Stomach smooth muscle (tissue), 2 donors: ENCODE measurements around the gene SBK3.

Source experiments
- H3K27ac ChIP-seq: one replicate; pipeline ENCODE4 v1.7.0; 2013; ENCODE audit warnings: mild to moderate bottlenecking, low read length, inconsistent platforms
- H3K27me3 ChIP-seq, 2 donors: one replicate each; pipeline ENCODE4 v1.7.0; 2013; ENCODE audit warnings: low read length in 2 of 2; ENCODE audit not compliant: insufficient read depth in 2 of 2, control insufficient read depth in 1 of 2
- H3K36me3 ChIP-seq, 2 donors: one replicate each; pipeline ENCODE4 v1.7.0; 2013; ENCODE audit warnings: low read length in 2 of 2; ENCODE audit not compliant: control insufficient read depth in 2 of 2, insufficient read depth in 2 of 2
- H3K4me1 ChIP-seq: one replicate; pipeline ENCODE4 v1.7.0; 2013; ENCODE audit warnings: low read length; ENCODE audit not compliant: control insufficient read depth, insufficient read depth
- H3K4me3 ChIP-seq, 2 donors: one replicate each; pipeline ENCODE4 v1.7.0; 2013; ENCODE audit warnings: low read length in 2 of 2
- H3K9ac ChIP-seq, 2 donors: one replicate each; pipeline ENCODE4 v1.7.0; 2013; ENCODE audit warnings: low read length in 2 of 2, mild to moderate bottlenecking in 1 of 2
- H3K9me3 ChIP-seq, 2 donors: one replicate each; pipeline ENCODE4 v1.7.0; 2013; ENCODE audit warnings: low read length in 2 of 2; ENCODE audit not compliant: control insufficient read depth in 2 of 2
- donor health status: healthy.
- donor health status: Pancreatic carcinoma.

Gene SBK3, protein sequence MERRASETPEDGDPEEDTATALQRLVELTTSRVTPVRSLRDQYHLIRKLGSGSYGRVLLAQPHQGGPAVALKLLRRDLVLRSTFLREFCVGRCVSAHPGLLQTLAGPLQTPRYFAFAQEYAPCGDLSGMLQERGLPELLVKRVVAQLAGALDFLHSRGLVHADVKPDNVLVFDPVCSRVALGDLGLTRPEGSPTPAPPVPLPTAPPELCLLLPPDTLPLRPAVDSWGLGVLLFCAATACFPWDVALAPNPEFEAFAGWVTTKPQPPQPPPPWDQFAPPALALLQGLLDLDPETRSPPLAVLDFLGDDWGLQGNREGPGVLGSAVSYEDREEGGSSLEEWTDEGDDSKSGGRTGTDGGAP

DNA sequence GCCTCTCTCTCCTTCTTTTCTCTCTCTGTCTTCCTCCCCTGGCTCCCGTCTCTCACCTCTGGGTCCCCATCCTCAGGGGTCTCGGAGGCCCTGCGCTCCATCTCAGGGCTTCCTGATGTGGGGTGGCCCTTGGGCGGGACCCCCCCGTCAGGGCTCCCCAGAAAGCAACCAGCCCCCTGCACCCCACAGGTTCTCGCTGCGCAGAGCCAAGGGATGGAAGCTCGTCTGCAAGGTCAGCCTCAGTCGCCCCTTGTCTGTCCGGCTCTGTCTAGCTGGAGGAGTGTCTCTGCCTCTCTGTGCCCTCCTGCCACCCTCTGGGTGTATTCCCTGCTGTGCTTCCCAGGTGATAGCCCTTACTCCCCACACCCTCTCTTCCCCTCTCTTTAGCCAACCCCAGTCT, at the start of gene SBK3:
Gene SBK3, minus strand, starts transcription at position 101 of the 400 bp plus-strand sequence. Its CDS starts 0 bp downstream, at position 101.
- Histone ChIP-seq H3K4me3 (no peak within 1 kb of the TSS), H3K27me3 (peaks cover 28 to 32% of the 10 kb centered on the region in 2 donors), H3K36me3 (no peaks in the 10 kb centered on the region), H3K9me3 (no peaks in the 10 kb centered on the region), H3K4me1 (peaks cover 3% of the 10 kb centered on the region), H3K27ac (no peak within 1 kb of the TSS), H3K9ac (no peak within 1 kb of the TSS)

DNA sequence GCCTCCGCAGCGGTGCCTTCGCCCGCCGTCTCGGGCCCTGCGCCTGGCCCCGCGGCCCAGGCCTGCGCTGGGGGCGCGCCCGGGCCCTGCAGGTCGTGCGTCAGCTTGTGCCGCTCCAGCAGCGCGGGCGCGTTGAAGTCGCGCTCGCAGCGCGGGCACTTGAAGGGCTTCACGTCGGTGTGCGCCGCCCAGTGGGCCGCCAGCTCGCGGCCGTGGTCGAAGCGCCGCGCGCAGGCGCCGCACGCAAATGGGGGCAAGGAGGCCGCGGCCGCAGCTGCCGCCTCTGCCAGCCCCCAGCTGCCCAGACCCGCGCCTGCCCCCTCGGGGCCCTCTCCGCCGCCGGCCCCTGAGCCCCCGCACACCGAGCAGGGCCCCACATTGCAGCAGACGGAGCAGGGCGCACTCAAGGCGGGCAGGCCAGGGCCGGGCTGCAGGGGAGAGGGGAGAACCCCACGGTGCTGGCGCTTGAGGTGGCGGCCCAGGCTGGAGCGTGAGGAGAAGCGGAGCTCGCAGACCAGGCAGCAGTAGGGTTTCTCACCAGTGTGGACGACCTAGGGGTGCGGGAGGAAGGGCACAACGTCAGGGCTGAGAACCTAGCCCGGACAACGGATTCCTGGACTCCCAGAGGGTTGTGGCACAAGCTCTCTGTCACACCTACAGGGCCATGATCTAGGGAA, 47.9 kb upstream of the SBK3 start:
- no peak overlapping the region for H3K4me3 ChIP-seq
- H3K27me3 ChIP-seq, result peaks cover 0 to 4% of the 10 kb centered on the region in 2 donors
- no peak overlapping the region for H3K27ac ChIP-seq
- no peaks in the 10 kb centered on the region for H3K4me1 ChIP-seq
- H3K9ac ChIP-seq, result no peak overlapping the region
- no peaks in the 10 kb centered on the region for H3K9me3 ChIP-seq
- peaks cover 9 to 16% of the 10 kb centered on the region in 2 donors for H3K36me3 ChIP-seq

DNA sequence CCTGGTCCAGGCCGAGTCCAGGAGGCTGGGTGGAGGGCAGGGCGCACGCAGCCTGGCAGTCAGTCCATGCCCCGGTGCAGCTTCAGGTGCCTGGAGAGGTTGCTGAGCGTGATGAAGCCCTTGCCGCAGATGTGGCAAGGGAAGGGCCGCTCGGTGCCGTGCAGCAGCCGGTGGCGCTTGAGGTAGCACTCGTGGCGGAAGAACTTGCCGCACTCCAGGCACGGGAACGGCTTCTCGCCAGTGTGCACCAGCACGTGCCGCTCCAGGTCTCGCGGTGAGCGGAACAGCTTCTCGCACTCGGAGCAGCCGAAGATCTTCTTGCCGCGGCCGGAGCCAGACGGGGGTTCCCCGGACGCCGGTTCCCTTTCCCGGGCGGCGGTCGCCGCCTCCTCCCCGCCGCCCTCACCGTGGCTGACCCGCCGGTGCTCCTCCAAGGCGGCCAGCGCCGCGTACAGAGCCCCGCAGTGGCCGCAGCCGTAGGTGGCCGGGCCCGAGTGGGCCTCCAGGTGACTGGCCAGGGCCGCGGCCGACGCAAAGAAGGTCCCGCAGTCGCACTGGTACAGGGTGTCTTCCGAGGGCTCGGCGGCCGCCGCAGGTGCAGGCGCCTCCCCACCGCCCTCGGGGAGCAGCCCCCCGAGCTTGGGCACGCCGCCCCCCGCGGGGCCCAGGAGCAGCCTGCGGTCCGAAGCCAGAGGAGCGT, 47.2 kb upstream of the SBK3 start:
- H3K36me3 ChIP-seq, result peaks cover 9 to 16% of the 10 kb centered on the region in 2 donors
- no peak overlapping the region for H3K4me3 ChIP-seq
- H3K9ac ChIP-seq, result no peak overlapping the region
- H3K4me1 ChIP-seq, result peaks cover under 1% of the 10 kb centered on the region
- H3K27me3 ChIP-seq, result peaks cover 0 to 4% of the 10 kb centered on the region in 2 donors
- no peak overlapping the region for H3K27ac ChIP-seq
- H3K9me3 ChIP-seq, result no peaks in the 10 kb centered on the region

DNA sequence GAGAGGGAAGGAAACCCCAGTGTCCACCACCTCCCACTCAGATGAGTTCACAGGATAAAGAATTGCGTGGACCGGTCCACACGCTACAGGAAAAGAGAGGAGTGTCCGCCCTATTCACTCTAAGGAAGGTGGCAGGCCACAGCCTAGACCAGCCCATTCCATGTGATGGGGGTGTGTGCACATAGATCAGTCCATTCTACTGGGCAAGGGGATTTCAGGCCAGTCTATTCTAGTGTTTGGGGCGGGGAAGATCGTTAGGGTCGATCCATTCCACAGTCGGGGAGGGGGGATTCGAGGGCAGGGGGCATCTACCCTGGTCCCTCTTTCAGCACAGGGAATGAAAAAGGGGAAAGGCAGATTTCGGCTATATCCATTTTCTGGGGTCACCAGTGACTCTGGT, 46.2 kb upstream of the SBK3 start:
- H3K27me3 ChIP-seq, result peaks cover 0 to 6% of the 10 kb centered on the region in 2 donors
- no peaks in the 10 kb centered on the region for H3K9me3 ChIP-seq
- H3K4me1 ChIP-seq, result peaks cover 10% of the 10 kb centered on the region
- H3K9ac ChIP-seq, result no peak overlapping the region
- no peak overlapping the region for H3K4me3 ChIP-seq
- H3K27ac ChIP-seq, result no peak overlapping the region
- peaks cover 9 to 16% of the 10 kb centered on the region in 2 donors for H3K36me3 ChIP-seq

DNA sequence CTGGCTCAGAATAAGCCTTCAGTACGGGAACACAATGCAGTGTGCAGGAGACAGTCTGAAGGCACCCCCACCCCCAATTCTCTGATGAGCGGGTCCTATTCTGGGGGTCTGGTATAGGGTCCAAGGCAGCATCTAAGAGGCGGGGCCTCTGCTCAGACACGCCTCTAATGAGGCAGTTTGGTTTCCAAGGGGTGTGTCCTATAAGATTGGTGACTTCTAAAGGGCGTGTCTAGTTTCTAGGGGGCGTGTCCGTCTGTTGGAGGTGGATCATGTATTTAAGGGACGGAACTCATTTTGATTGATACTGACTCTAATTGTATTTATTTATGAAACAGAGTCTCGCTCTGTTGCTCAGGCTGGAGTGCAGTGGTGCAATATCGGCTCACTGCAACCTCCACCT, 45.3 kb upstream of the SBK3 start:
- H3K36me3 ChIP-seq, result peaks cover 2 to 9% of the 10 kb centered on the region in 2 donors
- H3K27me3 ChIP-seq, result peaks cover 0 to 6% of the 10 kb centered on the region in 2 donors
- H3K4me1 ChIP-seq, result peaks cover 18% of the 10 kb centered on the region
- no peak overlapping the region for H3K9ac ChIP-seq
- H3K9me3 ChIP-seq, result no peaks in the 10 kb centered on the region
- no peak overlapping the region for H3K4me3 ChIP-seq
- H3K27ac ChIP-seq, result no peak overlapping the region

DNA sequence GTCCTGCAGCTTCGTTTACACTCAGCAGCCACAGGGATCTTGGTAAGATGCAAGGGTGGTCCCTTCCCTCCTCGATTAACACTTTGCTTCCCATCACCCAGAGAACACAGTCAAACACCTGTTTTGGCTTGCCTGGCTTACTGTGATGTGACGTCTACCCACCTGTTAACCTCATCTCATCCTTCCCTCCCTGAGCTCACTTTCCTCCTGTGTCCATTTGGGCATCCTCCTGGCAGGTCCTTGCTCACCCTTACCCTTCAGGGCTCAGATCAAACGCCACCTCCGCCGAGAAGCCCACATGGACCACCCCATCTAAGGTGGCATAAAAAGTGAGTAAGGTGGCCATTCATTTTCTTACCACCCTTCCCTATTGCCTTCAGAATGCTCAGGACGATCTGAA, 44.8 kb upstream of the SBK3 start:
- no peak overlapping the region for H3K27ac ChIP-seq
- peaks cover 0 to 6% of the 10 kb centered on the region in 2 donors for H3K27me3 ChIP-seq
- no peak overlapping the region for H3K9ac ChIP-seq
- peaks cover 0 to 5% of the 10 kb centered on the region in 2 donors for H3K36me3 ChIP-seq
- H3K4me1 ChIP-seq, result peaks cover 18% of the 10 kb centered on the region
- H3K4me3 ChIP-seq, result no peak overlapping the region
- no peaks in the 10 kb centered on the region for H3K9me3 ChIP-seq

DNA sequence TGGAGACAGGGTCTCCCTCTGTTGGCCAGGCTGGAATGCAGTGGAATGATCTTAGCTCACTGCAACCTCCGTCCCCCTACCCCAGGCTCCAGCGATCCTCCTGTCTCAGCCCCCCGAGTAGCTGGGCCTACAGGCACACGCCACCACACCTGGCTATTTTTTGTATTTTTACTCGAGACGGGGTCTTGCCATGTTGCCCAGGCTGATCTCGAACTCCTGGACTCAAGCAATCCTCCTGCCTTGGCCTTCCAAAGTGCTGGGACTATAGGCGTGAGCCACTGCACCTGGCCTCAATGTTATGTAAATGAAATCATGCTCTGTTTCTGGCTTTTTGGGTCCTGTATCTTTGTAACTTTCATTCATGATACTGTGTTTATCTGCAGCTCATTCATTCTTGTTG, 43.4 kb upstream of the SBK3 start:
- H3K4me3 ChIP-seq, result no peak overlapping the region
- H3K4me1 ChIP-seq, result peaks cover 18% of the 10 kb centered on the region
- H3K9me3 ChIP-seq, result no peaks in the 10 kb centered on the region
- H3K9ac ChIP-seq, result no peak overlapping the region
- no peak overlapping the region for H3K27ac ChIP-seq
- H3K27me3 ChIP-seq, result peaks cover 0 to 9% of the 10 kb centered on the region in 2 donors
- H3K36me3 ChIP-seq, result no peaks in the 10 kb centered on the region

DNA sequence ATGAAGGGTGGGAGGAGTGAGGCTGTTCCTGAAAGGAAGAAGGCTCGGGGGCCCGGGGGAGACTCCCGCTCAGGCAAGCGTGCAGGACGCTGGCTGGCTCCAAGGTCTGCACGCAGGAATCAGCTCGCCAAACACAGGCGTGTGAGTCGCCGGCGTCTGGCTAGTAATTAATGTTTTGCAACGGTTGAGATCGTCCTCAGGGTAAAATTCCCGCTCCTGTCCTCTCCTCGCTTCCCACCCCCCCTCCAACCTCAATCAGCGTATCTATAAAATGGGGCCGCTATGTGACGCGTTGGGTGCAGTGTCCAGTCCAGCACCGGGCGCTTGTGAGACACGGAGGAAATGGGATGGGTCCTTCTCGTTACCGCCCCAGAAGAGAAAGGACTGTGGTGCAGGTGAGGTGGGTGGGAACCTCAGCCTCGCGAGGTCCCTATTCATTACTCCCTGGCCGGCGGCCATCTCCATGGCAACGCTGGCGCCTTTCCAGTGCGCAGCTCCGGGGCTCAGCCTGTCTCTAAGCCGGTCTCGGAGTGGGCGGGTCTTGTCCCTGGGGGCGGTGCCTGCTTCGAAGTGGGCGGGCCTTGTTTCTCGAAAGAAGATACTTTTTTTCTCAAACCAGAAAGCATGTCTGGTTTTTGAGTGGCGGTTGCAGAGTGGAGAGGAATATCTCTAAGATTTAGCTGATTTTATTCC, 41.8 kb upstream of the SBK3 start:
- Histone ChIP-seq H3K36me3 (no peaks in the 10 kb centered on the region), H3K4me1 (peaks cover 18% of the 10 kb centered on the region), H3K9ac (no peak overlapping the region), H3K4me3 (peak overlapping the region; percentile 58 to 69), H3K27me3 (peaks cover 0 to 9% of the 10 kb centered on the region in 2 donors), H3K9me3 (no peaks in the 10 kb centered on the region), H3K27ac (no peak overlapping the region)

DNA sequence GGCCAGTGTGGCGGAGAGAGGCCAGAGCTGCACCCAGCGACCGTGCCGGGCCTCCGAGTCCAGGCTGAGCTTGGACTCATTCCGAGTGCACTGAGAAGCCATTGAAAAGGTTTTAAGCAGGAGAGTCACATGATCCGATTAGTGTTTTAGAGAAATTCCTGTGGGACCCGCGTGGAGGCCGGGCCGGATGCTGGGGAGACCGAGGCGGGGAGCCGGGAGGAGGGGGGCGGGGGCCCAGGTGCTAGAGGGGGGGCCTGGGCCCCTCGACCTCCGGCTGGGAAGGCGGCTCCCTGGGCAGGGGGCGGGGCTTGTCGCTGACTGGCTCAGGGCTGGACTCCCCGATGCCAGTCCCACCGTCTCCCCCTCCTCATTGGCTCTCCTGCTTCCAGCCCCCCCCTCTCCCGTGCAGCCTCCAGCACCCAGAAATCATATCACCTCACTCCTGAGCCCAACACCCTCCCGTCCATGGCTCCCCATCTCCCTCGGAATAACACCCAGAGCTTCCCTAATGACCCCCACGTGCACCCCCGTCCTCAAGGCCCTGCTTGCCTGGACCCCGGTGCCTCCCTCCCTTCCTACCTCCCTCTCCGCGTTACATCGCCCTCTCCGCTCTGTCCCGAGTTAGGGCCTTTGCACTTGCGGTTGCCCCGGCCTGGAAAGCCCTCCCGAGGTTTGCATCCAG, 40.5 kb upstream of the SBK3 start:
- peaks cover 0 to 9% of the 10 kb centered on the region in 2 donors for H3K27me3 ChIP-seq
- H3K4me1 ChIP-seq, result peaks cover 31% of the 10 kb centered on the region
- no peak overlapping the region for H3K27ac ChIP-seq
- H3K9me3 ChIP-seq, result no peaks in the 10 kb centered on the region
- peak overlapping the region; percentile 13 to 36 for H3K9ac ChIP-seq
- H3K4me3 ChIP-seq, result peak overlapping the region; percentile 55 to 67
- no peaks in the 10 kb centered on the region for H3K36me3 ChIP-seq

DNA sequence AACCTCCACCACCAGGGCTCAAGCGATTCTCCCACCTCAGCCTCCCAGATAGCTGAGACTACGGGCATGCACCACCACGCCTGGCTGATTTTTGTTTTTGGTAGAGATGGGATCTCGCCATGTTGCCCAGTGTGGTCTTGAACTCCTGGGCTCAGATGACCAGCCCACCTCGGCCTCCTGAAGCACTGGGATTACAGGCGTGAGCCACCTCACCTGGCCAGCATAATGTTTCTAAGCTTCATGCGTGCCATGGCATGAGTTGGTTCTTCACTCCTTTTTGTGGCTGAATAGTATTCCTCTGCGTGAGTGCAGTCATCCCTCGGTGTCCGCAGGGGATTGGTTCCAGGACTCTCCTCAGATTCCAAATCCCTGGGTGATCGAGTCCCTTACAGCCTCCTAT, 39.5 kb upstream of the SBK3 start:
- Histone ChIP-seq H3K4me3 (no peak overlapping the region), H3K36me3 (no peaks in the 10 kb centered on the region), H3K27ac (no peak overlapping the region), H3K27me3 (peaks cover 0 to 4% of the 10 kb centered on the region in 2 donors), H3K4me1 (peaks cover 34% of the 10 kb centered on the region), H3K9ac (no peak overlapping the region), H3K9me3 (no peaks in the 10 kb centered on the region)
